DND-41 (cell line): ENCODE data around the gene SAMD13.

ENCODE experiments used
- ATAC-seq: fragments of 200-7000 bp; cut with Tn5 transposase; 3 replicates; pipeline ENCODE4 v1.9.1; 2021; ENCODE audit warnings: low read depth; ENCODE audit not compliant: insufficient read depth
- DNase-seq: peaks from one replicate; pipeline ENCODE4 v3.0.0-alpha.2; 2020
- H2AFZ ChIP-seq: 2 replicates; pipeline ENCODE4 v1.6.0; 2012; ENCODE audit warnings: low read depth, low read length
- H3K27ac ChIP-seq: 2 replicates; pipeline ENCODE4 v1.5.1; 2012; ENCODE audit warnings: low read length, inconsistent platforms
- H3K27me3 ChIP-seq: fragments of 200-600 bp; sonication (generic); 2 replicates; pipeline ENCODE4 v1.6.0; 2012; ENCODE audit warnings: low read length, mild to moderate bottlenecking, inconsistent platforms; ENCODE audit not compliant: insufficient read depth, poor library complexity
- H3K36me3 ChIP-seq: 2 replicates; pipeline ENCODE4 v1.5.1; 2012; ENCODE audit warnings: low read length, inconsistent platforms; ENCODE audit not compliant: insufficient read depth
- H3K4me1 ChIP-seq: 2 replicates; pipeline ENCODE4 v1.5.1; 2012; ENCODE audit warnings: mild to moderate bottlenecking, low read length; ENCODE audit not compliant: insufficient read depth
- H3K4me2 ChIP-seq: 2 replicates; pipeline ENCODE4 v1.6.0; 2012; ENCODE audit warnings: mild to moderate bottlenecking, moderate library complexity, low read length, inconsistent platforms; ENCODE audit not compliant: insufficient read depth
- H3K4me3 ChIP-seq, 2 experiments: fragments of 200-600 bp in 1 of 2; shearing (Covaris generic) in 1 of 2; 2 replicates each; pipeline ENCODE4 v1.5.1; 2012 to 2016; ENCODE audit warnings: inconsistent platforms in 2 of 2, low read length in 2 of 2, mild to moderate bottlenecking in 2 of 2, low read depth in 1 of 2, moderate library complexity in 1 of 2
- H3K79me2 ChIP-seq: 2 replicates; pipeline ENCODE4 v1.6.0; 2012; ENCODE audit warnings: low read length, inconsistent platforms; ENCODE audit not compliant: insufficient read depth
- H3K9ac ChIP-seq: 2 replicates; pipeline ENCODE4 v1.6.0; 2012; ENCODE audit warnings: low read depth, mild to moderate bottlenecking, inconsistent platforms, low read length, moderate library complexity
- H3K9me3 ChIP-seq: 2 replicates; pipeline ENCODE4 v1.5.1; 2012; ENCODE audit warnings: low read length, moderate library complexity, mild to moderate bottlenecking, inconsistent platforms; ENCODE audit not compliant: insufficient read depth, severe bottlenecking
- H4K20me1 ChIP-seq: 2 replicates; pipeline ENCODE4 v1.6.0; 2012; ENCODE audit warnings: low read length; ENCODE audit not compliant: insufficient read depth
- CTCF ChIP-seq: IDR thresholded peaks from 2 replicates; pipeline ENCODE4 v1.5.1; 2012; ENCODE audit warnings: borderline replicate concordance, low read length, moderate library complexity, mild to moderate bottlenecking; ENCODE audit not compliant: poor library complexity, severe bottlenecking; ENCODE audit errors: extremely low read depth
- EZH2 ChIP-seq: IDR thresholded peaks from 3 replicates; pipeline ENCODE4 v1.6.1; 2012; ENCODE audit warnings: borderline replicate concordance, low read depth, mild to moderate bottlenecking, moderate library complexity, low read length, inconsistent platforms; ENCODE audit not compliant: severe bottlenecking

Gene SAMD13

GRCh38 chr1:84297546-84298244, 3.8 kb upstream of the SAMD13 start:
- peaks cover 5% of the 10 kb centered on the region for H3K9me3 ChIP-seq
- H3K27ac ChIP-seq = peak overlapping the region; percentile 90
- H3K4me3 ChIP-seq = peak overlapping the region; percentile 41 to 74
- no peaks in the 10 kb centered on the region for H4K20me1 ChIP-seq
- H3K79me2 ChIP-seq = no peaks in the 10 kb centered on the region
- H3K36me3 ChIP-seq = no peaks in the 10 kb centered on the region
- peak overlapping the region; percentile 74 for H2AFZ ChIP-seq
- peak overlapping the region; percentile 89 for H3K4me2 ChIP-seq
- TF ChIP-seq EZH2 (no peak), CTCF (no peak)
- ATAC-seq = peak; percentile 4; the same call in 1 of the 3 replicates
- H3K9ac ChIP-seq = peak overlapping the region; percentile 69
- no peak for DNase-seq
- H3K4me1 ChIP-seq = peaks cover 58% of the 10 kb centered on the region
- no peaks in the 10 kb centered on the region for H3K27me3 ChIP-seq

- no peaks in the 10 kb centered on the region for H3K27me3 ChIP-seq
- peak; percentile 68 for DNase-seq
- peak overlapping the region; percentile 69 for H3K9ac ChIP-seq
- no peaks in the 10 kb centered on the region for H3K79me2 ChIP-seq
- peaks cover 64% of the 10 kb centered on the region for H3K4me1 ChIP-seq
- H4K20me1 ChIP-seq = no peaks in the 10 kb centered on the region
- H3K36me3 ChIP-seq = no peaks in the 10 kb centered on the region
- ATAC-seq = peak; percentile 76
- peaks cover 5% of the 10 kb centered on the region for H3K9me3 ChIP-seq
- H3K4me2 ChIP-seq = peak overlapping the region; percentile 89
- peak overlapping the region; percentile 41 to 74 for H3K4me3 ChIP-seq
- peak overlapping the region; percentile 90 for H3K27ac ChIP-seq
- H2AFZ ChIP-seq = peak overlapping the region; percentile 74
- no peak for TF ChIP-seq EZH2
- TF ChIP-seq CTCF = no peak
Observed at GRCh38 chr1:84298328-84298683, 3.2 kb upstream of the SAMD13 start.

GRCh38 chr1:84298684-84299535, 2.6 kb upstream of the SAMD13 start:
- H3K27me3 ChIP-seq = no peaks in the 10 kb centered on the region
- no peaks in the 10 kb centered on the region for H4K20me1 ChIP-seq
- no peaks in the 10 kb centered on the region for H3K36me3 ChIP-seq
- H3K79me2 ChIP-seq = no peaks in the 10 kb centered on the region
- DNase-seq (peak; percentile 48), ATAC-seq (peak; percentile 51)
- TF ChIP-seq EZH2 (no peak), CTCF (no peak)
- peak overlapping the region; percentile 69 for H3K9ac ChIP-seq
- H3K9me3 ChIP-seq = peaks cover 5% of the 10 kb centered on the region
- H3K4me1 ChIP-seq = peaks cover 68% of the 10 kb centered on the region
- peak overlapping the region; percentile 41 to 74 for H3K4me3 ChIP-seq
- peak overlapping the region; percentile 90 for H3K27ac ChIP-seq
- peak overlapping the region; percentile 89 for H3K4me2 ChIP-seq
- peak overlapping the region; percentile 74 for H2AFZ ChIP-seq
